Right lobe of liver (tissue), 6 donors: ENCODE results near the gene IL36G. TPM values are rescaled to one million over a fixed set of nuclear protein-coding genes. Genes with fewer than 3 reads are reported as not detected.

Experiments
- ATAC-seq, 4 donors: fragments of 200-7000 bp; cut with Tn5 transposase; one replicate each; pipeline ENCODE4 v1.9.1; 2020; ENCODE audit warnings: mild to moderate bottlenecking in 4 of 4, moderate library complexity in 4 of 4
- DNase-seq, 3 donors: peaks; one replicate each; pipeline ENCODE4 v3.0.0-alpha.2; 2020
- H3K27ac ChIP-seq, 3 donors: fragments of 200-600 bp; one replicate each; pipeline ENCODE4 v1.8.0; 2022
- H3K27me3 ChIP-seq, 2 donors: fragments of 200-600 bp; one replicate each; pipeline ENCODE4 v1.8.0; 2022
- H3K36me3 ChIP-seq, 4 donors: fragments of 200-600 bp; sonication (generic) in 1 of 4; one replicate each; pipeline versions ENCODE4 v1.5.1 to v1.8.0; 2017 to 2022; ENCODE audit warnings: control low read depth in 1 of 4
- H3K4me1 ChIP-seq, 4 donors: fragments of 200-600 bp; sonication (generic) in 1 of 4; one replicate each; pipeline versions ENCODE4 v1.5.1 to v1.8.0; 2017 to 2022; ENCODE audit warnings: control low read depth in 1 of 4
- H3K4me3 ChIP-seq, 3 donors: fragments of 200-600 bp; one replicate each; pipeline ENCODE4 v1.8.0; 2022
- H3K9me3 ChIP-seq, 4 donors: fragments of 200-600 bp; sonication (generic) in 1 of 4; one replicate each; pipeline versions ENCODE4 v1.5.1 to v1.8.0; 2017 to 2022; ENCODE audit warnings: control low read depth in 1 of 4
- POLR2A ChIP-seq: fragments of 450-650 bp; IDR thresholded peaks from one replicate; pipeline ENCODE4 v1.6.1; 2017; ENCODE audit warnings: antibody characterized with exemption, mild to moderate bottlenecking
- WGBS: methylation state at CpG from one replicate; pipeline ENCODE4 v1.1.6; 2018; ENCODE audit warnings: low coverage, low lambda C conversion rate; ENCODE audit not compliant: insufficient coverage; ENCODE audit errors: missing lambda C conversion rate; 5-methylcytosine and 5-hydroxymethylcytosine counted together
- intact Hi-C, 2 donors: fragments of 100-400 bp; cut with DNase I; formaldehyde crosslinking; loops; one replicate each; pipeline versions ENCODE4 v1.11.2 to v1.14.1; 2022
- total RNA-seq, 6 experiments: library from RNA; depleted of rRNA in 2 of 6; stranded (reverse); fragments of >200 nt in 2 of 6; fragmentation: NEBNext Ultra II Directional in 3 of 6; extraction: Animal tissue kit (Norgen Biotek cat#: 25700) in 3 of 6; gene quantifications; one replicate each; pipeline versions ENCODE4 v1.1.0 to v1.2.4, GENCODE V29; 2016 to 2023
- TF ChIP-seq, protein P1 (sequence below), 4 donors: fragments of 200-600 bp in 3 of 4; fragments of 450-650 bp in 1 of 4; IDR thresholded peaks; one replicate each; pipeline versions ENCODE4 v1.5.1 to v1.8.0; 2016 to 2022; ENCODE audit warnings: antibody characterized with exemption in 4 of 4, mild to moderate bottlenecking in 2 of 4
- donor health status: DM: no; HTN: yes; CAD: no.
- donor health status: DM: no; HTN: no; CAD: no.
- donor health status: DM: no; HTN: no; CAD: no.
- donor health status: DM: no; HTN: yes; CAD: no.
- donor health status: DM: no; HTN: yes; CAD: no.

IL36G gene
- total RNA-seq, 6 experiments from 2014 or later: not detected

DNA sequence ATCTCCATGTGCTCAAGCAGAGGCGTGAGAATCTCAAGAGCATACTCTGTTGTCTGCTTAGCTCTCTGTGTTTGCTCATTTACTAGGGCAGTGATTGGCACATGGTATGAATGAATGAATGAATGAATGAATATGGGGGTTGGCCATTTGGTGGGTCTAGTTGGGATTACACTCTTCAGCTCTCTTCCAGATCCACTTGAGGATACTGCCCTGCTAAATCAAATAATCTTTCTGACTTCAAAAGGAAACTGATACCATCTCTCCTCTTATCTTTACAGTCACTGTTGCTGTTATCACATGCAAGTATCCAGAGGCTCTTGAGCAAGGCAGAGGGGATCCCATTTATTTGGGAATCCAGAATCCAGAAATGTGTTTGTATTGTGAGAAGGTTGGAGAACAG is 1.9 kb downstream of the IL36G start:
- no peak for DNase-seq
- Histone ChIP-seq H3K4me3 (no peak overlapping the region), H3K36me3 (no peaks in the 10 kb centered on the region), H3K4me1 (no peaks in the 10 kb centered on the region), H3K9me3 (no peaks in the 10 kb centered on the region), H3K27me3 (no peaks in the 10 kb centered on the region), H3K27ac (no peak overlapping the region)
- WGBS: no CpG with 5 or more reads among the region's 1 CpG
- ATAC-seq: no peak
- TF ChIP-seq, protein P1, sequence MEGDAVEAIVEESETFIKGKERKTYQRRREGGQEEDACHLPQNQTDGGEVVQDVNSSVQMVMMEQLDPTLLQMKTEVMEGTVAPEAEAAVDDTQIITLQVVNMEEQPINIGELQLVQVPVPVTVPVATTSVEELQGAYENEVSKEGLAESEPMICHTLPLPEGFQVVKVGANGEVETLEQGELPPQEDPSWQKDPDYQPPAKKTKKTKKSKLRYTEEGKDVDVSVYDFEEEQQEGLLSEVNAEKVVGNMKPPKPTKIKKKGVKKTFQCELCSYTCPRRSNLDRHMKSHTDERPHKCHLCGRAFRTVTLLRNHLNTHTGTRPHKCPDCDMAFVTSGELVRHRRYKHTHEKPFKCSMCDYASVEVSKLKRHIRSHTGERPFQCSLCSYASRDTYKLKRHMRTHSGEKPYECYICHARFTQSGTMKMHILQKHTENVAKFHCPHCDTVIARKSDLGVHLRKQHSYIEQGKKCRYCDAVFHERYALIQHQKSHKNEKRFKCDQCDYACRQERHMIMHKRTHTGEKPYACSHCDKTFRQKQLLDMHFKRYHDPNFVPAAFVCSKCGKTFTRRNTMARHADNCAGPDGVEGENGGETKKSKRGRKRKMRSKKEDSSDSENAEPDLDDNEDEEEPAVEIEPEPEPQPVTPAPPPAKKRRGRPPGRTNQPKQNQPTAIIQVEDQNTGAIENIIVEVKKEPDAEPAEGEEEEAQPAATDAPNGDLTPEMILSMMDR (IDR thresholded peaks at IDR 0.05): no peak
- no peak for TF ChIP-seq POLR2A
- intact Hi-C loops: no loop called here

GRCh38 chr2:112980537-112980936 is 2.7 kb downstream of the IL36G start:
- WGBS: 22% methylated on average over 1 of the region's 1 CpG

GRCh38 chr2:112985090-112985489 is 7.3 kb downstream of the IL36G start:
- DNase-seq: no peak
- no peak overlapping the region for H3K27ac ChIP-seq
- H3K9me3 ChIP-seq: no peaks in the 10 kb centered on the region
- no peak overlapping the region for H3K4me3 ChIP-seq
- 83% methylated on average over 5 of the region's 5 CpGs for WGBS
- intact Hi-C loops: no loop called here
- ATAC-seq: no peak
- no peak for TF ChIP-seq POLR2A
- TF ChIP-seq, protein P1 (IDR thresholded peaks at IDR 0.05): no peak
- no peaks in the 10 kb centered on the region for H3K4me1 ChIP-seq
- H3K27me3 ChIP-seq: no peaks in the 10 kb centered on the region
- H3K36me3 ChIP-seq: no peaks in the 10 kb centered on the region

More at GRCh38 chr2:112980537-112980936, 2.7 kb downstream of the IL36G start:
- Histone ChIP-seq H3K27ac (no peak overlapping the region), H3K4me1 (no peaks in the 10 kb centered on the region), H3K27me3 (no peaks in the 10 kb centered on the region), H3K9me3 (no peaks in the 10 kb centered on the region), H3K36me3 (no peaks in the 10 kb centered on the region), H3K4me3 (no peak overlapping the region)
- TF ChIP-seq POLR2A: no peak
- TF ChIP-seq, protein P1 (IDR thresholded peaks at IDR 0.05): no peak
- ATAC-seq: no peak
- intact Hi-C loops: no loop called here
- DNase-seq: no peak

DNA sequence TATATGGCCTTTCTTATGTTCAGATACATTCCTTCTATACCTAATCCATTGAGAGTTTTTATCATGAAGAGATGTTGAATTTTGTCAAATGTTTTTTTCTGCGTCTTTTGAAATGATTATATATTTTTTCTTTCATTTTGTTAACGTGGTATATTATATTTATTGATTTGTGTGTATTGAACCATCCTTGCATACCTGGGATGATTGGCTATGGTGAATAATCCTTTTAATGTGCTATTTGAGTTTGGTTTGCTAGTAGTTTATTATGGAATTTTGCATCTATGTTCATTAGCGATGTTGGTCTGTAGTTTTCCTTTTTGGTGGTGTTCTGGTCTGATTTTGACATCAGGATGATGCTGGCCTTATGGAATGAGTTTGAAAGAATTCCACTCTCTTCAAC is 11.8 kb downstream of the IL36G start:
- H3K4me1 ChIP-seq: peaks cover 0 to 3% (median 0%) of the 10 kb centered on the region in 4 donors
- TF ChIP-seq, protein P1 (IDR thresholded peaks at IDR 0.05): no peak
- no peak for TF ChIP-seq POLR2A
- no peak for DNase-seq
- ATAC-seq: no peak
- no peaks in the 10 kb centered on the region for H3K36me3 ChIP-seq
- no peak overlapping the region for H3K27ac ChIP-seq
- no peaks in the 10 kb centered on the region for H3K9me3 ChIP-seq
- 66% methylated on average over 3 of the region's 3 CpGs for WGBS
- intact Hi-C loops: no loop called here
- H3K4me3 ChIP-seq: no peak overlapping the region
- H3K27me3 ChIP-seq: no peaks in the 10 kb centered on the region

DNA sequence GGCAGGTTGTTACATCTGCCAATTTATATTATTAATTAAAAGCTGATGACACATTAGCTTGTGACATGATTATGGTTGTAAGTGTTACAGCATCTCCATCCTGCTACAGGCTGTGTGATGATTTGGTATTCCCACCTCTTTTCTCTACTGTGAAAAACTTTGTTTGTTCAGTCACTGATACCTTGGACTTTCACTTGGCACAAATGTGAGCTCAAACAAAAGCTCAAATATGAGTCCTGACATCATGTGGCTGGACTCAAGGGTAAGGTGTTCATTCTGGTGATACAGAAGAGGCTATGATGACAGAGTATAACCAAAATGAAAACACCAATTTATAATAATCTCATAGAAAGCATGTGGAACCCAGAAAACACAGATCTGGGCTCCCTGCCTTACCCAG is 16.0 kb downstream of the IL36G start:
- peak; percentile 93 to 99 (median 96) for ATAC-seq
- Histone ChIP-seq H3K27ac (peak overlapping the region in 2 of 3 donors; percentile 17 to 41), H3K9me3 (no peaks in the 10 kb centered on the region), H3K4me3 (no peak overlapping the region), H3K36me3 (no peaks in the 10 kb centered on the region), H3K27me3 (no peaks in the 10 kb centered on the region), H3K4me1 (peaks cover 0 to 3% (median 0%) of the 10 kb centered on the region in 4 donors)
- peak in 1 of 3 donors; percentile 47 for DNase-seq
- TF ChIP-seq POLR2A: no peak
- TF ChIP-seq, protein P1 (IDR thresholded peaks at IDR 0.05): no peak
- intact Hi-C loops: no loop called here
